ENCODE data around the gene BID.
A peak's percentile ranks its signal among the peaks of the same experiment; 100 is the strongest.
"Not testable (repeated sequence)": the region's sequence is repeated elsewhere in the genome, so short reads cannot be mapped to it uniquely, and the experiment has no call there.

BID gene

DNA sequence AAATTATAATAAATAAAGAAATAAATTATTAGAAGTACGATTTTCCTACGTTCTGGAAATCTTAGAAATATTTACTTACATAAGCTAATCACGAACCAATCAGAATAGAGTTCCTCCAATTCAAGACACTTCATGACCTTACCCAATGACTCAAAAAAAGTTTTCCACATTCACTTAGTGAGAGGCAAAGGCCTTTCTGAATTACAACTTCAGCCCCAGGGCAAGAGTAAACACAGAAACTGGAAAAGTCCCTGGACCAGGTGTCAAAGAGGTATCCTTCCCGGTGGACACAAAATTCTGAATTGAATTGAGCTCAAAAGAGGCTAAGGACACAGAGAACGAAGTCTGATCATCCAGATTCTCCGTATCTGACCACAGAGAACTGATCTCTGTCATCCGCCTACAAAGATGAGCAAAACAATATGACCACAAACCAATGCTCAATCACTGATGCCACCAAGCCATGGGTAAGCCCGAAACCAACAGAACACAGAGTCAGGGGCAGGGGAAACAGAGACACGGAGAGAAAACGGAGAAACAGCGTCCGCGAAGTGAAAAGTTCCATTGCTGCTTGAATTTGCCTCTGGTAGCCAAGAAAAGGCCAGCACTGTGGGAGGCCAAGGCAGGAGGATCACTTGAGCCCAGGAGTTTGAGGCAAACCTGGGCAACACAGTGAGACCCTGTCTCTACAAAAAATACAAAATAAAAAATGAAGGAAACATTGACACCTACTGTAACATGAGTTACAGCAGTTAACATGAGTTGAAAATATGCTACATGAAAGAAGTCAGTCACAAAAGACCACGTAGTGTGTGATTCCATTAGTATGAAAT lies 6.8 kb downstream of the BID start:
- DNase-seq, result no peak

GRCh38 chr22:17764852-17765251 lies 9.4 kb downstream of the BID start:
- not testable (repeated sequence) for DNase-seq

GRCh38 chr22:17764036-17764435 lies 10.2 kb downstream of the BID start:
- no peak for DNase-seq

GRCh38 chr22:17763442-17763841 lies 10.8 kb downstream of the BID start:
- not testable (repeated sequence) for DNase-seq

- no peak for DNase-seq
Measured at GRCh38 chr22:17761138-17761488, 13.2 kb downstream of the BID start.

- no peak for DNase-seq
Measured at GRCh38 chr22:17754233-17754925, 19.9 kb downstream of the BID start.

DNA sequence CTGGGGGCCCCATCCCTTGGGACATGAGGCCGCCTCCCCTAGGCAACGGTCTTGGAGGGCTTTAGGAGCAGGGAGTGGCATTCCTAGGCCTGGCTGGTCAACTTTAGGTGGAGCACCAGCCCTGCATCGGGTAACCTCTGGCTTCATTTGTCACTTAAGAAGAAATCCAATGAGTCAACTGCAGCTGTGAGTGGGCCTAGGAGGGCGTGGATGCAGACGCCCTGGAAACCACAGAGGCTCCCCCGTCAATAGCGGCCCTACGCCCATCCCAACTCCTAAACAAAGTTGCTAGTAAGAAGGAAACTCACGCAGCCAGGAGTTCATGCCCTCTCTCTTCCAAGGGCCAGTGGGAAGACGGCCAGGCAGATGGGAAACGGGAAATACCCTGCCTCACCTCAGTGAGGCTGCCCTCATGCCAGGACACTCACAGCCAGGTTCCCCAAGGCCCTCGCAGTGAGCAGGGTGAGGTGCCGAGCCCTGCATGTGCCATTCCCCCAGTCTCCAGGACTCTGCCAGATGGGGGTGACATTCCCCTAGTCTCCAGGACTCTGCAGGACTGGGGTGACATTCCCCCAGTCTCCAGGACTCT lies 20.8 kb downstream of the BID start:
- DNase-seq, result no peak

DNA sequence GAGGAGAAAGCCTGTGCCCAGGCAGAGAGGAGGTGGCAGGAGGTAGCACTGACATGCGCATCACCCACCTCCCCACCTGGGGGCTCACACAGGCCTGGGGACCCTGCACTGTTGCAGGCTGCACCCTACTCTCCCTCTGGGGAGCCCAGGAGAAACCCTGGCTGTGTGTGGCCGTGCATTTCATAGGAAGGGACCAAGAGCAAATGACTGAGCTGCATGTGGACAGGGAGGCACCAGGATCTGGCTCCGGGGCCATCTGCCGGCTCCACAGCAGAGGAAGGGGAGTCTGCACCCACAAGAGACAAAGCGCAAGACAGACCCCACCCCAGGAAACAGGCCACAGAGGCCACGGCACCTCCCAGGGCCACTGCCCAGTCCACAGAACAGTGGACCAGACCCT lies 22.7 kb downstream of the BID start:
- no peak for DNase-seq

GRCh38 chr22:17749605-17750395 lies 24.5 kb downstream of the BID start:
- no peak for DNase-seq

GRCh38 chr22:17748555-17749353 lies 25.5 kb downstream of the BID start:
- DNase-seq, result no peak

DNA sequence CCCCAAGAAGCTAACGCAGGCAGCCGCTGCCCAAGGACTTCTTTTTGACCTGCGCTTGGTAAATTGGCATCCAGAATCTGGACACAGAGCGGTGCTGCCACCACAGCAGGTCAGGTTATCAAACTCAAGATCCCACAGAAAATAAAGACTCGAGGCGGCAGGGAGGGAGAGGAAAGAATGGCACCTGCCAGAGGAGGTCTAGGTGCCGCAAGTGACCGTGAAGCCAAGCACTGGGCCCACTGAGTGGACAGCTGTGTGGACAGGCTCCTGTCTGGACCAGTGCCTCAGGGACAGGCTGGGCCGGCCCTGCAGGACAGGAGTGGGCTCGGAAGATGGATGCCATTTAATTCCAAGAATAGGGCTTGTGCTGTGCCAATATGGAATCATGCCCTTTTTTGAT lies 27.4 kb downstream of the BID start:
- DNase-seq, result no peak

- DNase-seq, result no peak
Measured at GRCh38 chr22:17744430-17744829, 29.8 kb downstream of the BID start.

DNA sequence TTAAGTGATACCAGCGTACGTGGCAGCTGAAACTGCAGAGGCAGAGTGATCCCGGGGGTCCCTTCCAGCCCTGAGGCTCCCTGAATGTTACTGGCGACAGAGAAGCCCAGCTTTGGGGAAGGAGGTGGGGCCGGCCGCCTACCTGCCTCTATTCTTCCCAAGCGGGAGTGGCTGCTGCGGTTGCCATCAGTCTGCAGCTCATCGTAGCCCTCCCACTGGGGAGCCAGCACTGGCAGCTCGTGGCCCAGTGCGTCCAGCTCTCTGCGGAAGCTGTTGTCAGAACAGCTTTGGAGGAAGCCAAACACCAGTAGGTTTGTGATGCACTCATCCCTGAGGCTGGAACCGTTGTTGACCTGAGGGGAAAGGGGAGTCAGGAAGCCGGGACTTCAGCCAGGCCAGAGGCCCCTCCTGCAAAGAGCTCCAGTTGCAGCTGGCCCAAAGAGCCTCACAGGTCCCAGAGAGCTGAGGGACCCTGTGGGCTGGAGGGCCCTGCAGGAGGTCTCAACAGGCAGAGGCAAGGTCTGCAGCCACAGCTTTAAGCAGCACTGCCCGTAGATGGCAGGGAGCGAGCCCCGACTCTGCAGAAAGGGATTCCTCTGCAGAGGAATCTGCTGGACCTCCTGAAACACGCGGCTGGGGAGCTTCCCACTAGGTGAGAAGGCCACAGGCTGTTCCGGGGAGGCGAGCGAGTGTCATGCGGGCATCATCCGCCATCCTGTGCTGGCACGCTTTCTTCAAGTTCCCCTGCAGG lies 30.4 kb downstream of the BID start:
- DNase-seq, result no peak

- DNase-seq, result peak; percentile 38
Measured at GRCh38 chr22:17742527-17742902, 31.8 kb downstream of the BID start.

DNA sequence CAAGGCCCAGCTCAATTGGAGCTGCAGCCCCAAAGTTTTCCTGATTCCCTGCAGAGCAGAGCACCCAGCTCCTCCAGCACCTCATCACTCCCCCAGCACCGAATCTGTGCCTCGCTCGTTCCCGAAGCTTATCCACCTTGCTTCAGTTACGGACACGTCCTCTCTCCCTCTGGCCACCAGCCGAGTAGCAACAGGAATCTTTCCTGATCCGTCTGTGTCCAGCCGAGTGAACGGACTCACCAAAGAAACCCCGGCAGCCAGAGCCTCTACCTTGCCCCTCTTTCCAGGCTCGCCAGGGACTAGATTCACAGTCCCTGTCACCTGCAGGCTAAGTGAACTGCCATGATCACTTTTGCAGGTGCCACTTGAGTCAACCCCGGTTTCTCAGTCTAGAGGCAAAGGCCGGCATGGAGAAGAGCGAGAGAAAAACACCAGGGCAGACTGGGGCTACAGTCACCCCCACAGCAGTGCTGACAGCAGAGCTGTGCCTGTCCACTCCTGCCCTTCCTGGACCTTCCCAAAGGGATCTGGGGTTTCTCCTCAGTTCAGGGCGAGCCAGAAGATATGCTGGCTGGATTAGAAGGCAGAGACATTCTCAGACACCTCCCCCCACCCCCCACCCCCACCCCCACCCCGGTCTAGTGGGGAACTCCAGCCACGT lies 32.3 kb downstream of the BID start:
- no peak for DNase-seq

- DNase-seq, result no peak
Measured at GRCh38 chr22:17739196-17739975, 34.9 kb downstream of the BID start.

GRCh38 chr22:17738386-17739128 lies 35.7 kb downstream of the BID start:
- DNase-seq, result no peak

GRCh38 chr22:17734187-17734586 lies 40.1 kb downstream of the BID start:
- no peak for DNase-seq

- no peak for DNase-seq
Measured at GRCh38 chr22:17733466-17733865, 40.8 kb downstream of the BID start.
